HG03520 (cell line): ENCODE results near the gene OMG.
"Not testable (repeated sequence)": the region's sequence is repeated elsewhere in the genome, so short reads cannot be mapped to it uniquely, and the experiment has no call there.

ENCODE experiments used
- ATAC-seq: cut with Tn5 transposase; IDR thresholded peaks from one replicate; pipeline ENCODE4 v1.9.1; 2021; ENCODE audit warnings: mild to moderate bottlenecking, moderate library complexity; ENCODE audit not compliant: unreplicated experiment

OMG gene

GRCh38 chr17:31297090-31297489, at the start of gene OMG:
Gene OMG, minus strand, starts transcription at chr17:31297239. Its CDS starts 908 bp downstream, at chr17:31296331.
- ATAC-seq = no peak

- not testable (repeated sequence) for ATAC-seq
Measured at GRCh38 chr17:31345191-31345747, 48.2 kb upstream of the OMG start.

- no peak for ATAC-seq
Measured at GRCh38 chr17:31339906-31340661, 43.0 kb upstream of the OMG start.

GRCh38 chr17:31329221-31329620, 32.2 kb upstream of the OMG start:
- ATAC-seq = no peak

- ATAC-seq = no peak
Measured at GRCh38 chr17:31328160-31328535, 31.1 kb upstream of the OMG start.

- no peak for ATAC-seq
Measured at GRCh38 chr17:31327534-31328159, 30.6 kb upstream of the OMG start.

GRCh38 chr17:31323551-31323950, 26.5 kb upstream of the OMG start:
- ATAC-seq = no peak

- no peak for ATAC-seq
Measured at GRCh38 chr17:31321966-31322365, 24.9 kb upstream of the OMG start.

- ATAC-seq = no peak
Measured at GRCh38 chr17:31321481-31321880, 24.4 kb upstream of the OMG start, which contains the start of gene EVI2A. Gene EVI2A, minus strand, starts transcription at chr17:31321622. Its CDS starts 2,609 bp downstream, at chr17:31319013.

GRCh38 chr17:31320791-31321190, 23.8 kb upstream of the OMG start:
- ATAC-seq = no peak

GRCh38 chr17:31320241-31320640, 23.2 kb upstream of the OMG start:
- no peak for ATAC-seq

- no peak for ATAC-seq
Measured at GRCh38 chr17:31318851-31319661, 22.0 kb upstream of the OMG start.

GRCh38 chr17:31318298-31318801, 21.3 kb upstream of the OMG start:
- ATAC-seq = no peak

- no peak for ATAC-seq
Measured at GRCh38 chr17:31314782-31315100, 17.7 kb upstream of the OMG start.

- ATAC-seq = no peak
Measured at GRCh38 chr17:31313982-31314781, 17.1 kb upstream of the OMG start, which contains the start of gene EVI2B. Gene EVI2B, minus strand, starts transcription at chr17:31314054. Its CDS starts 8,445 bp downstream, at chr17:31305609.

- not testable (repeated sequence) for ATAC-seq
Measured at GRCh38 chr17:31312223-31312622, 15.2 kb upstream of the OMG start.

- ATAC-seq = no peak
Measured at GRCh38 chr17:31311526-31311925, 14.5 kb upstream of the OMG start.

GRCh38 chr17:31310886-31311285, 13.8 kb upstream of the OMG start:
- no peak for ATAC-seq

- ATAC-seq = no peak
Measured at GRCh38 chr17:31310260-31310659, 13.2 kb upstream of the OMG start.

GRCh38 chr17:31309556-31309955, 12.5 kb upstream of the OMG start:
- no peak for ATAC-seq
